GM23338 (cell line): ENCODE data around the gene ELAVL2. TPM values are rescaled to one million over a fixed set of nuclear protein-coding genes. Genes with fewer than 3 reads are reported as not detected.

Experiments
- ATAC-seq: fragments of 200-7000 bp; cut with Tn5 transposase; 3 replicates; pipeline ENCODE4 v1.9.1; 2020
- DNase-seq: peaks from one replicate; pipeline ENCODE4 v3.0.0-alpha.2; 2015; ENCODE audit warnings: low spot score
- H2AFZ ChIP-seq: fragments of 200-600 bp; sonication (generic); 2 replicates; pipeline ENCODE4 v1.8.0; 2016; ENCODE audit warnings: antibody characterized with exemption, mild to moderate bottlenecking, moderate library complexity
- H3F3A ChIP-seq: fragments of 200-600 bp; sonication (generic); replicated peaks from 2 replicates; pipeline ENCODE4 v1.8.0; 2017; ENCODE audit warnings: antibody characterized with exemption, mixed run types, low read depth
- H3K27ac ChIP-seq: fragments of 200-600 bp; sonication (generic); 2 replicates; pipeline ENCODE4 v1.6.1; 2016; ENCODE audit warnings: low read depth
- H3K27me3 ChIP-seq: fragments of 200-600 bp; sonication (generic); 2 replicates; pipeline ENCODE4 v1.8.0; 2016; ENCODE audit warnings: mild to moderate bottlenecking, mixed run types, moderate library complexity; ENCODE audit not compliant: insufficient read depth
- H3K36me3 ChIP-seq: fragments of 200-600 bp; sonication (generic); 2 replicates; pipeline ENCODE4 v1.8.0; 2016; ENCODE audit warnings: mild to moderate bottlenecking; ENCODE audit not compliant: insufficient read depth
- H3K4me1 ChIP-seq: fragments of 200-600 bp; sonication (generic); 2 replicates; pipeline ENCODE4 v1.8.0; 2016; ENCODE audit warnings: mild to moderate bottlenecking, moderate library complexity; ENCODE audit not compliant: insufficient read depth
- H3K4me2 ChIP-seq: fragments of 200-600 bp; sonication (generic); 2 replicates; pipeline ENCODE4 v1.7.1; 2017; ENCODE audit warnings: mixed run types
- H3K4me3 ChIP-seq: fragments of 200-600 bp; sonication (generic); 2 replicates; pipeline ENCODE4 v1.6.1; 2016; ENCODE audit warnings: mixed run types
- H3K79me2 ChIP-seq: fragments of 200-600 bp; sonication (generic); replicated peaks from 2 replicates; pipeline ENCODE4 v1.8.0; 2017; ENCODE audit warnings: mild to moderate bottlenecking; ENCODE audit not compliant: insufficient read depth
- H3K9me2 ChIP-seq: fragments of 200-600 bp; sonication (generic); 2 replicates; pipeline ENCODE4 v1.8.0; 2017; ENCODE audit not compliant: insufficient read depth
- H4K20me1 ChIP-seq: fragments of 200-600 bp; sonication (generic); replicated peaks from 2 replicates; pipeline ENCODE4 v1.8.0; 2017; ENCODE audit warnings: mild to moderate bottlenecking; ENCODE audit not compliant: insufficient read depth
- H3K27ac Mint-ChIP-seq: 2 replicates; pipeline ENCODE4 v1.8.0; 2020; ENCODE audit warnings: inconsistent platforms, mild to moderate bottlenecking, moderate library complexity, mixed read lengths
- H3K27me3 Mint-ChIP-seq: 3 replicates; pipeline ENCODE4 v1.8.0; 2022; ENCODE audit warnings: low read depth, mild to moderate bottlenecking, moderate library complexity, mixed read lengths, inconsistent platforms; ENCODE audit not compliant: insufficient read depth, poor library complexity
- H3K36me3 Mint-ChIP-seq: 3 replicates; pipeline ENCODE4 v1.8.0; 2021; ENCODE audit warnings: low read depth, mild to moderate bottlenecking, inconsistent platforms, moderate library complexity, mixed read lengths
- H3K4me1 Mint-ChIP-seq: 3 replicates; pipeline ENCODE4 v1.8.0; 2020; ENCODE audit warnings: mild to moderate bottlenecking, inconsistent platforms, mixed read lengths
- H3K4me3 Mint-ChIP-seq: 3 replicates; pipeline ENCODE4 v1.8.0; 2021; ENCODE audit warnings: moderate library complexity, mild to moderate bottlenecking, inconsistent platforms, mixed read lengths
- H3K9me3 Mint-ChIP-seq: 3 replicates; pipeline ENCODE4 v1.8.0; 2020; ENCODE audit warnings: moderate library complexity, mild to moderate bottlenecking, inconsistent platforms, mixed read lengths
- CREB1 ChIP-seq: fragments of 250-450 bp; sonication (Bioruptor Pico); IDR thresholded peaks from 2 replicates; pipeline ENCODE4 v1.5.0; 2020; ENCODE audit warnings: low read depth, mild to moderate bottlenecking, moderate library complexity
- ETS1 ChIP-seq: IDR thresholded peaks from 2 replicates; pipeline ENCODE4 v1.6.1; 2016; ENCODE audit warnings: antibody characterized with exemption
- EZH2 ChIP-seq: fragments of 200-600 bp; sonication (generic); IDR thresholded peaks from one replicate; pipeline ENCODE4 v1.8.0; 2017; ENCODE audit warnings: antibody characterized with exemption, mild to moderate bottlenecking, low read depth; ENCODE audit not compliant: unreplicated experiment
- EZH2phosphoT487 ChIP-seq: fragments of 200-600 bp; sonication (generic); IDR thresholded peaks from one replicate; pipeline ENCODE4 v1.8.1; 2018; ENCODE audit warnings: antibody characterized with exemption; ENCODE audit not compliant: unreplicated experiment
- NANOG ChIP-seq: IDR thresholded peaks from 2 replicates; pipeline ENCODE4 v1.6.1; 2016; ENCODE audit warnings: antibody characterized with exemption, borderline replicate concordance
- POLR2AphosphoS5 ChIP-seq: IDR thresholded peaks from 2 replicates; pipeline ENCODE4 v1.6.1; 2016; ENCODE audit warnings: antibody characterized with exemption, low read depth
- STAT1 ChIP-seq: IDR thresholded peaks from one replicate; pipeline ENCODE4 v1.6.1; 2016; ENCODE audit warnings: antibody characterized with exemption; ENCODE audit not compliant: unreplicated experiment
- ZNF331 ChIP-seq: fragments of 250-450 bp; sonication (Bioruptor Pico); IDR thresholded peaks from 2 replicates; pipeline ENCODE4 v1.5.0; 2020; ENCODE audit warnings: low read depth, mild to moderate bottlenecking, moderate library complexity
- ZNF462 ChIP-seq: fragments of 250-450 bp; sonication (Bioruptor Pico); IDR thresholded peaks from 2 replicates; pipeline ENCODE4 v1.5.0; 2020; ENCODE audit warnings: mild to moderate bottlenecking, moderate library complexity
- polyA plus RNA-seq: library from polyadenylated mRNA; unstranded; fragments of >200 nt; fragmentation: Nextera tagmentation; extraction: Ambion mirVana; gene quantifications from 2 replicates; pipeline ENCODE4 v1.2.1, GENCODE V29; 2016
- total RNA-seq: library from RNA; depleted of rRNA; stranded (reverse); fragments of >200 nt; shearing (Covaris generic); gene quantifications from 2 replicates; pipeline ENCODE4 v1.2.3, GENCODE V29; 2014
- TF ChIP-seq, protein P1 (sequence below), 2 experiments: fragments of 200-600 bp in 1 of 2; sonication (generic) in 1 of 2; conservative IDR thresholded peaks; 2 replicates each; pipeline versions ENCODE4 v1.5.1 to v1.6.1; 2016 to 2017; ENCODE audit warnings: antibody characterized with exemption in 2 of 2, low read depth in 2 of 2, mild to moderate bottlenecking in 2 of 2, moderate library complexity in 1 of 2

Gene ELAVL2
- total and polyA plus RNA-seq, 2 experiments from 2014 or later = 18.6 to 42.4 TPM

- H2AFZ ChIP-seq = no peak overlapping the region
- TF ChIP-seq, protein P1, sequence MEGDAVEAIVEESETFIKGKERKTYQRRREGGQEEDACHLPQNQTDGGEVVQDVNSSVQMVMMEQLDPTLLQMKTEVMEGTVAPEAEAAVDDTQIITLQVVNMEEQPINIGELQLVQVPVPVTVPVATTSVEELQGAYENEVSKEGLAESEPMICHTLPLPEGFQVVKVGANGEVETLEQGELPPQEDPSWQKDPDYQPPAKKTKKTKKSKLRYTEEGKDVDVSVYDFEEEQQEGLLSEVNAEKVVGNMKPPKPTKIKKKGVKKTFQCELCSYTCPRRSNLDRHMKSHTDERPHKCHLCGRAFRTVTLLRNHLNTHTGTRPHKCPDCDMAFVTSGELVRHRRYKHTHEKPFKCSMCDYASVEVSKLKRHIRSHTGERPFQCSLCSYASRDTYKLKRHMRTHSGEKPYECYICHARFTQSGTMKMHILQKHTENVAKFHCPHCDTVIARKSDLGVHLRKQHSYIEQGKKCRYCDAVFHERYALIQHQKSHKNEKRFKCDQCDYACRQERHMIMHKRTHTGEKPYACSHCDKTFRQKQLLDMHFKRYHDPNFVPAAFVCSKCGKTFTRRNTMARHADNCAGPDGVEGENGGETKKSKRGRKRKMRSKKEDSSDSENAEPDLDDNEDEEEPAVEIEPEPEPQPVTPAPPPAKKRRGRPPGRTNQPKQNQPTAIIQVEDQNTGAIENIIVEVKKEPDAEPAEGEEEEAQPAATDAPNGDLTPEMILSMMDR (conservative IDR thresholded peaks at IDR 0.05; ENCODE audit: low read depth in 2 of 2) = peak; percentile 41 to 59
- no peak for TF ChIP-seq EZH2phosphoT487
- no peaks in the 10 kb centered on the region for H3F3A ChIP-seq
- H3K4me2 ChIP-seq = no peak overlapping the region
- no peak overlapping the region for H3K27ac Mint-ChIP-seq
- peaks cover 29% of the 10 kb centered on the region for H3K4me1 Mint-ChIP-seq
- H3K4me3 Mint-ChIP-seq = no peak overlapping the region
- no peak overlapping the region for H3K4me3 ChIP-seq
- H3K27me3 Mint-ChIP-seq = no peaks in the 10 kb centered on the region
- ATAC-seq (peak; percentile 80), DNase-seq (peak; percentile 55)
- H4K20me1 ChIP-seq = no peaks in the 10 kb centered on the region
- peaks cover 37% of the 10 kb centered on the region for H3K4me1 ChIP-seq
- H3K9me3 Mint-ChIP-seq = no peaks in the 10 kb centered on the region
- no peaks in the 10 kb centered on the region for H3K36me3 ChIP-seq
- H3K27me3 ChIP-seq = no peaks in the 10 kb centered on the region
- H3K27ac ChIP-seq = no peak overlapping the region
- H3K9me2 ChIP-seq = no peaks in the 10 kb centered on the region
- H3K36me3 Mint-ChIP-seq = no peaks in the 10 kb centered on the region
- no peaks in the 10 kb centered on the region for H3K79me2 ChIP-seq
These were observed 16.6 kb upstream of the ELAVL2 start for GRCh38 chr9:23842565-23843129.

DNA sequence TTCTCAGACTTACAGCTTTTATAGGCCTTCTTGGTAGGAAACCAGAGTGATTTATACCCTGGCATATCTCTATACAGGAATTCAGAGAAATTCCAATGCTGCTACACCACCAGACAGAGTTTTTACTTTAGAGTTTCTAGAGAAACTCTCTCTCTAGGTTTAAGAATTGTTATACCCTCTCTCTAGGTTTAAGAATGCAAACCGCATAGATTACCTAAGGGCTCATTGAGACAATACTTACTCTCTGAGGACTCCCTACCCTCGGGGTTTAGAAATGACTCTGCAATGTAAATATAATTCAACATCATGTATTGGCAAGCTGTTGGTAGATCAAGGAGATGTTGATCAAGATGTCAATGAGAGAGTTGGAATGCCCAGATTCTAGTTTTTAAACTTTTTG is 15.3 kb upstream of the ELAVL2 start:
- Mint-ChIP-seq H3K9me3 (no peaks in the 10 kb centered on the region), H3K36me3 (no peaks in the 10 kb centered on the region), H3K27ac (no peak overlapping the region), H3K4me3 (no peak overlapping the region), H3K4me1 (peaks cover 29% of the 10 kb centered on the region), H3K27me3 (no peaks in the 10 kb centered on the region)
- Histone ChIP-seq H3K27ac (no peak overlapping the region), H3K4me2 (no peak overlapping the region), H4K20me1 (no peaks in the 10 kb centered on the region), H3K27me3 (no peaks in the 10 kb centered on the region), H3K9me2 (no peaks in the 10 kb centered on the region), H2AFZ (no peak overlapping the region), H3F3A (no peaks in the 10 kb centered on the region), H3K4me3 (no peak overlapping the region), H3K36me3 (no peaks in the 10 kb centered on the region), H3K79me2 (no peaks in the 10 kb centered on the region), H3K4me1 (peaks cover 37% of the 10 kb centered on the region)
- ATAC-seq (peak; percentile 37; the same call in 1 of the 3 replicates), DNase-seq (no peak)
- TF ChIP-seq EZH2phosphoT487 (no peak), POLR2AphosphoS5 (no peak), NANOG (no peak), STAT1 (no peak), ETS1 (no peak), CREB1 (CRISPR knock-in tag) (no peak), ZNF462 (no peak), ZNF331 (CRISPR knock-in tag) (no peak), EZH2 (no peak)
- TF ChIP-seq, protein P1 (conservative IDR thresholded peaks at IDR 0.05; ENCODE audit: low read depth in 2 of 2) = no peak
